ENCODE data around the gene SPEM3. TPM values are rescaled to one million over a fixed set of nuclear protein-coding genes. Genes with fewer than 3 reads are reported as not detected.
A peak's percentile ranks its signal among the peaks of the same experiment; 100 is the strongest.

Gene SPEM3
- polyA plus RNA-seq, 2 of the 4 experiments (the other 2 are of a cell fraction) = not detected

GRCh38 chr17:7429722-7430121, 1.1 kb downstream of the SPEM3 start (continued):
- no peak for TF ChIP-seq ELK1 (IDR thresholded peaks at IDR 0.05; ENCODE audit: low read depth, low read length)
- TF ChIP-seq ZNF302 (CRISPR knock-in tag; IDR thresholded peaks at IDR 0.05) = no peak
- TF ChIP-seq BHLHE40 (IDR thresholded peaks at IDR 0.05; ENCODE audit: low read depth, low read length) = no peak

- Histone ChIP-seq H3K27ac (no peak overlapping the region), H3K9me3 (no peaks in the 10 kb centered on the region), H3K4me3 (no peak overlapping the region), H3K4me1 (peaks cover 3% of the 10 kb centered on the region), H3K4me2 (no peak overlapping the region)
- FAIRE-seq (no peak), DNase-seq (ENCODE audit: low read depth in 1 of 2, low spot score in 1 of 2) (no peak), ATAC-seq (no peak)
- ChIA-PET POLR2A (no interaction called here), CTCF (interaction anchor here (0.7 to 17.0 kb wide), 6 partner anchors 10 to 129 kb away, joined by 3 to 232 read pairs (median 6); partner anchors contain the start of genes KCTD11, SPEM1 and TMEM95)
- WGBS (ENCODE audit: missing lambda C conversion rate) = 62% methylated on average over 1 of the region's 1 CpG
- no peak for TF ChIP-seq RCOR1 (IDR thresholded peaks at IDR 0.05; ENCODE audit: low read depth, low read length)
- no peak for TF ChIP-seq EHMT2 (IDR thresholded peaks at IDR 0.05; ENCODE audit: low read depth)
- TF ChIP-seq CHD4 (IDR thresholded peaks at IDR 0.05; ENCODE audit: borderline replicate concordance) = no peak
- TF ChIP-seq RFX5 (IDR thresholded peaks at IDR 0.05) = no peak
- no peak for TF ChIP-seq KDM5A (IDR thresholded peaks at IDR 0.05)
- no peak for TF ChIP-seq PBX3 (IDR thresholded peaks at IDR 0.05)
- no peak for TF ChIP-seq CHD2 (IDR thresholded peaks at IDR 0.05; ENCODE audit: low read length, partially characterized antibody)
- TF ChIP-seq GATA3 (IDR thresholded peaks at IDR 0.05; ENCODE audit: borderline replicate concordance) = no peak
- TF ChIP-seq HDAC2 (IDR thresholded peaks at IDR 0.05) = no peak
- no peak for TF ChIP-seq NFE2L2 (conservative IDR thresholded peaks at IDR 0.05; ENCODE audit: low read length)
Observed at GRCh38 chr17:7431231-7431630, 2.6 kb downstream of the SPEM3 start.

- WGBS (ENCODE audit: missing lambda C conversion rate) = 88% methylated on average over 11 of the region's 11 CpGs
- TF ChIP-seq CHD2 (IDR thresholded peaks at IDR 0.05; ENCODE audit: low read length, partially characterized antibody) = no peak
- no peaks in the 10 kb centered on the region for H3K9me3 ChIP-seq
- peaks cover 11% of the 10 kb centered on the region for H3K4me1 ChIP-seq
- H3K27ac ChIP-seq = no peak overlapping the region
- DNase-seq (ENCODE audit: low read depth in 1 of 2, low spot score in 1 of 2) (no peak), ATAC-seq (no peak), FAIRE-seq (no peak)
- ChIA-PET CTCF (interaction anchor here (0.8 to 17.0 kb wide), 10 partner anchors 12 to 255 kb away, joined by 3 to 232 read pairs (median 4); partner anchors contain the start of genes KCTD11, SOX15, SPEM1 and TMEM95), POLR2A (no interaction called here)
- no peak overlapping the region for H3K4me3 ChIP-seq
- H3K4me2 ChIP-seq = no peak overlapping the region
Observed at GRCh38 chr17:7432296-7432695, 3.6 kb downstream of the SPEM3 start.

GRCh38 chr17:7435676-7436555, 7.3 kb downstream of the SPEM3 start:
- 33% methylated on average over 40 of the region's 49 CpGs for WGBS (ENCODE audit: missing lambda C conversion rate)
- Histone ChIP-seq H3K4me3 (peak overlapping the region; percentile 55), H3K9me3 (no peaks in the 10 kb centered on the region), H3K4me2 (peak overlapping the region; percentile 86), H3K4me1 (peaks cover 30% of the 10 kb centered on the region), H3K27ac (peak overlapping the region; percentile 62 to 85)
- FAIRE-seq = no peak
- DNase-seq (ENCODE audit: low read depth in 1 of 2, low spot score in 1 of 2) = peak; percentile 59 to 65
- peak; percentile 64; the same call in 1 of the 2 replicates for TF ChIP-seq RNF2 (IDR thresholded peaks at IDR 0.05; ENCODE audit: borderline replicate concordance, low read depth)
- 0 out of 2 replicates have a peak, but pooled peaks have one; percentile 19 for TF ChIP-seq PHF8 (IDR thresholded peaks at IDR 0.05; ENCODE audit: borderline replicate concordance, low read depth)
- no peak for TF ChIP-seq CEBPB (IDR thresholded peaks at IDR 0.05)
- no peak; the same call in 2 of the 3 replicates for TF ChIP-seq CTCF (IDR thresholded peaks at IDR 0.05)
- no peak for TF ChIP-seq FOSB (CRISPR knock-in tag; IDR thresholded peaks at IDR 0.05)
- ChIA-PET CTCF (interaction anchor here (0.8 to 17.0 kb wide), 48 partner anchors 11 to 484 kb away, joined by 3 to 342 read pairs (median 9); partner anchors contain the start of genes CHRNB1, KCTD11, PLSCR3 and SENP3), POLR2A (interaction anchor here (0.9 to 3.0 kb wide), 14 partner anchors 8 to 252 kb away, joined by 3 to 31 read pairs (median 4); partner anchors contain the start of genes MPDU1, PLSCR3, POLR2A and SLC35G6)
- ATAC-seq = peak; percentile 37 to 48

All from A549 (cell line).